Natural killer cell treated with Interleukin-12 subunit alpha and Interleukin-12 subunit beta and Interleukin-15 and Interleukin-18, amount 100 ng/mL, for 72 hours (primary cell): ENCODE measurements around the gene RBP4. TPM values are rescaled to one million over a fixed set of nuclear protein-coding genes. Genes with fewer than 3 reads are reported as not detected.

Experiments
- ATAC-seq, 2 donors: fragments of 150-1000 bp; cut with Tn5 transposase in 1 of 2; sonication (Bioruptor Pico), chemical (Tn5 transposase) in 1 of 2; 2 replicates each; pipeline ENCODE4 v1.10.0; 2021
- DNase-seq: peaks from one replicate; pipeline ENCODE4 v3.0.0; 2022; ENCODE audit warnings: low spot score
- H3K27ac Mint-ChIP-seq, 2 donors: 1 replicate in 1 of 2; 2 replicates in 1 of 2; pipeline ENCODE4 v1.8.0; 2022; ENCODE audit warnings: mixed read lengths in 2 of 2, mild to moderate bottlenecking in 1 of 2, moderate library complexity in 1 of 2
- H3K27me3 Mint-ChIP-seq, 2 donors: 1 replicate in 1 of 2; 2 replicates in 1 of 2; pipeline ENCODE4 v1.8.0; 2022; ENCODE audit warnings: mixed read lengths in 2 of 2
- H3K36me3 Mint-ChIP-seq: one replicate; pipeline ENCODE4 v1.8.0; 2022; ENCODE audit warnings: mixed read lengths
- H3K4me1 Mint-ChIP-seq, 2 donors: 1 replicate in 1 of 2; 2 replicates in 1 of 2; pipeline ENCODE4 v1.8.0; 2022; ENCODE audit warnings: low read depth in 2 of 2, mixed read lengths in 2 of 2, mild to moderate bottlenecking in 1 of 2
- H3K4me3 Mint-ChIP-seq: one replicate; pipeline ENCODE4 v1.8.0; 2022; ENCODE audit warnings: mixed read lengths
- H3K9me3 Mint-ChIP-seq: 2 replicates; pipeline ENCODE4 v1.8.0; 2022; ENCODE audit warnings: mixed read lengths
- total RNA-seq, 2 donors: library from RNA; stranded (reverse); gene quantifications; one replicate each; pipeline ENCODE4 v1.2.3, GENCODE V29; 2022

Gene RBP4
- not detected for total RNA-seq

GRCh38 chr10:93601146-93601773 lies at the start of gene RBP4:
TSS of gene RBP4 (minus strand) at chr10:93601235. CDS start at chr10:93601028, 207 bp downstream.
- H3K4me1 Mint-ChIP-seq, result no peaks in the 10 kb centered on the region
- no peak within 1 kb of the TSS for H3K4me3 Mint-ChIP-seq
- no peaks in the 10 kb centered on the region for H3K36me3 Mint-ChIP-seq
- ATAC-seq, result peak; percentile 17 to 47
- H3K27me3 Mint-ChIP-seq, result peaks cover 23 to 41% of the 10 kb centered on the region in 2 donors
- H3K27ac Mint-ChIP-seq, result no peak within 1 kb of the TSS
- H3K9me3 Mint-ChIP-seq, result no peaks in the 10 kb centered on the region
- no peak for DNase-seq

GRCh38 chr10:93639791-93640190 lies 38.8 kb upstream of the RBP4 start:
- Mint-ChIP-seq H3K27me3 (peaks cover 17 to 47% of the 10 kb centered on the region in 2 donors), H3K9me3 (peaks cover 5% of the 10 kb centered on the region), H3K36me3 (no peaks in the 10 kb centered on the region), H3K27ac (no peak overlapping the region), H3K4me1 (no peaks in the 10 kb centered on the region), H3K4me3 (no peak overlapping the region)
- ATAC-seq (no peak), DNase-seq (no peak)

GRCh38 chr10:93630625-93631557 lies 29.9 kb upstream of the RBP4 start:
- Mint-ChIP-seq H3K27ac (no peak overlapping the region), H3K9me3 (no peaks in the 10 kb centered on the region), H3K4me1 (no peaks in the 10 kb centered on the region), H3K27me3 (peaks cover 9 to 11% of the 10 kb centered on the region in 2 donors), H3K4me3 (no peak overlapping the region), H3K36me3 (no peaks in the 10 kb centered on the region)
- DNase-seq, result no peak
- peak; percentile 17 to 48 for ATAC-seq

GRCh38 chr10:93629647-93630305 lies 28.7 kb upstream of the RBP4 start:
- no peaks in the 10 kb centered on the region for H3K9me3 Mint-ChIP-seq
- no peak overlapping the region for H3K4me3 Mint-ChIP-seq
- ATAC-seq (no peak), DNase-seq (no peak)
- no peaks in the 10 kb centered on the region for H3K4me1 Mint-ChIP-seq
- H3K27me3 Mint-ChIP-seq, result peaks cover 9 to 11% of the 10 kb centered on the region in 2 donors
- no peak overlapping the region for H3K27ac Mint-ChIP-seq
- H3K36me3 Mint-ChIP-seq, result no peaks in the 10 kb centered on the region

GRCh38 chr10:93628858-93629257 lies 27.8 kb upstream of the RBP4 start:
- Mint-ChIP-seq H3K4me1 (no peaks in the 10 kb centered on the region), H3K36me3 (no peaks in the 10 kb centered on the region), H3K27me3 (peaks cover 9 to 11% of the 10 kb centered on the region in 2 donors), H3K4me3 (no peak overlapping the region), H3K9me3 (no peaks in the 10 kb centered on the region), H3K27ac (no peak overlapping the region)
- DNase-seq, result no peak
- ATAC-seq, result no peak

GRCh38 chr10:93622942-93623341 lies 21.9 kb upstream of the RBP4 start:
- H3K4me1 Mint-ChIP-seq, result no peaks in the 10 kb centered on the region
- no peak overlapping the region for H3K4me3 Mint-ChIP-seq
- H3K9me3 Mint-ChIP-seq, result no peaks in the 10 kb centered on the region
- peaks cover 9 to 14% of the 10 kb centered on the region in 2 donors for H3K27me3 Mint-ChIP-seq
- no peaks in the 10 kb centered on the region for H3K36me3 Mint-ChIP-seq
- H3K27ac Mint-ChIP-seq, result no peak overlapping the region
- ATAC-seq (no peak), DNase-seq (no peak)

- ATAC-seq (no peak), DNase-seq (no peak)
- H3K4me1 Mint-ChIP-seq, result no peaks in the 10 kb centered on the region
- H3K4me3 Mint-ChIP-seq, result no peak overlapping the region
- peaks cover 9 to 20% of the 10 kb centered on the region in 2 donors for H3K27me3 Mint-ChIP-seq
- H3K9me3 Mint-ChIP-seq, result no peaks in the 10 kb centered on the region
- no peak overlapping the region for H3K27ac Mint-ChIP-seq
- no peaks in the 10 kb centered on the region for H3K36me3 Mint-ChIP-seq
Measured at GRCh38 chr10:93620925-93621324, 19.9 kb upstream of the RBP4 start.

GRCh38 chr10:93615576-93616235 lies 14.7 kb upstream of the RBP4 start:
- Mint-ChIP-seq H3K4me1 (no peaks in the 10 kb centered on the region), H3K27ac (no peak overlapping the region)
- no peak for ATAC-seq

GRCh38 chr10:93614101-93614825 lies 13.2 kb upstream of the RBP4 start:
- Mint-ChIP-seq H3K9me3 (no peaks in the 10 kb centered on the region), H3K36me3 (no peaks in the 10 kb centered on the region), H3K4me1 (no peaks in the 10 kb centered on the region), H3K27ac (no peak overlapping the region), H3K27me3 (peaks cover 9 to 11% of the 10 kb centered on the region in 2 donors), H3K4me3 (no peak overlapping the region)
- DNase-seq, result no peak
- ATAC-seq, result no peak

More at GRCh38 chr10:93615576-93616235, 14.7 kb upstream of the RBP4 start:
- H3K36me3 Mint-ChIP-seq, result no peaks in the 10 kb centered on the region
- peaks cover 9 to 10% of the 10 kb centered on the region in 2 donors for H3K27me3 Mint-ChIP-seq
- no peaks in the 10 kb centered on the region for H3K9me3 Mint-ChIP-seq
- DNase-seq, result no peak
- no peak overlapping the region for H3K4me3 Mint-ChIP-seq

- no peak overlapping the region for H3K27ac Mint-ChIP-seq
- no peaks in the 10 kb centered on the region for H3K36me3 Mint-ChIP-seq
- H3K9me3 Mint-ChIP-seq, result no peaks in the 10 kb centered on the region
- H3K4me3 Mint-ChIP-seq, result no peak overlapping the region
- peaks cover 13 to 17% of the 10 kb centered on the region in 2 donors for H3K27me3 Mint-ChIP-seq
- ATAC-seq (no peak), DNase-seq (no peak)
- H3K4me1 Mint-ChIP-seq, result no peaks in the 10 kb centered on the region
Measured at GRCh38 chr10:93613126-93613525, 12.1 kb upstream of the RBP4 start.

GRCh38 chr10:93612311-93612710 lies 11.3 kb upstream of the RBP4 start, which contains the start of gene PDE6C:
TSS of gene PDE6C (plus strand) at chr10:93612537. CDS start at chr10:93612726, 189 bp downstream.
- Mint-ChIP-seq H3K9me3 (no peaks in the 10 kb centered on the region), H3K27ac (no peak within 1 kb of the TSS), H3K4me3 (no peak within 1 kb of the TSS), H3K36me3 (no peaks in the 10 kb centered on the region), H3K27me3 (peaks cover 13 to 23% of the 10 kb centered on the region in 2 donors), H3K4me1 (no peaks in the 10 kb centered on the region)
- ATAC-seq, result no peak
- no peak for DNase-seq

- Mint-ChIP-seq H3K27me3 (peaks cover 20 to 50% of the 10 kb centered on the region in 2 donors), H3K9me3 (no peaks in the 10 kb centered on the region), H3K36me3 (no peaks in the 10 kb centered on the region), H3K4me1 (no peaks in the 10 kb centered on the region), H3K27ac (no peak overlapping the region), H3K4me3 (no peak overlapping the region)
- ATAC-seq, result no peak
- no peak for DNase-seq
Measured at GRCh38 chr10:93608421-93608820, 7.4 kb upstream of the RBP4 start.

- ATAC-seq, result no peak
- no peaks in the 10 kb centered on the region for H3K4me1 Mint-ChIP-seq
- no peak overlapping the region for H3K27ac Mint-ChIP-seq
- no peaks in the 10 kb centered on the region for H3K9me3 Mint-ChIP-seq
- H3K27me3 Mint-ChIP-seq, result peaks cover 32 to 59% of the 10 kb centered on the region in 2 donors
- DNase-seq, result no peak
- H3K4me3 Mint-ChIP-seq, result no peak overlapping the region
- no peaks in the 10 kb centered on the region for H3K36me3 Mint-ChIP-seq
Measured at GRCh38 chr10:93604146-93604545, 3.1 kb upstream of the RBP4 start.
